ENCODE results near the gene FOXD1.
"Not testable (repeated sequence)": the region's sequence is repeated elsewhere in the genome, so short reads cannot be mapped to it uniquely, and the experiment has no call there.

FOXD1 gene

GRCh38 chr5:73415617-73416016 is 33.0 kb downstream of the FOXD1 start:
- no peak for DNase-seq (ENCODE audit: low read depth)
- no peak for TF ChIP-seq CTCF (IDR thresholded peaks at IDR 0.05; ENCODE audit: control insufficient read depth, extremely low read depth, insufficient read depth)
- H3K4me3 ChIP-seq (ENCODE audit: low read depth, low read length): no peak overlapping the region

DNA sequence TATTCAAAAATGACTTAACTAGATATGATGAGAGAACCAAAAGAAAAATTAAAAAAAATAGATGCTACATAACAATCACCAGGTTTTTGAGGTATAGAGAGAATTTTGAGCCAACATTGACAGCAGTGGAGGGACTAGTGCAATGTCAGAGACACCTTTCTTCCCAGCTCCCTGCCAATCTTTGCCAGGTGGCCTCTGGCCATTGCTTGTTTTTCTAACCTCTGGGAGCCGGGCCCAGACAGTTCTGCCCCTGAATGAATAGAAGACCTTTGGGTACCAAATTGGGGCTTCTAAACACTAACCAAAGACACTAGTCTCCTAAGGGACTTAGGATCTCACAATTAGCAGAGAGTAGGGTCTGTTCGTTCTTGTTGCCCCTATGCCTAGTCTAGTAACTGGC is 33.4 kb downstream of the FOXD1 start:
- TF ChIP-seq CTCF (IDR thresholded peaks at IDR 0.05; ENCODE audit: control insufficient read depth, extremely low read depth, insufficient read depth): no peak
- no peak overlapping the region for H3K4me3 ChIP-seq (ENCODE audit: low read depth, low read length)
- DNase-seq (ENCODE audit: low read depth): no peak

DNA sequence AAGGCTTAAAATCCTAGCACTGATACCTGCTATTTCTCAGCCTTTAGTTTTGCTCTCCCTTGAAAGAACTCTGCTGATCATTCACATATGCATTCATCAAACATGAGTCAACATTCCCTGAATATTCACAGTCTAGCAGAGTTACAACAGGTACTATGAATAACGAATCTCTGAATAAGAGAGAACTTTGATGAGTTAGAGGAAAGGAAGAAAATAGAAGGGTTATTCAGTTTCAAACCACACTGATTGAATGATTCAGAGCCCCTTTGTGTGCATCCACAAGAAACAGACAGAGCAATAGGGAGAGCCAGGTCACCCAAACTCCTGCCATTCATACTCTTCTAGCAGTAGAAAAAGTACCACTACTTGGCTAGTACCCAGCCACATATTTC is 36.0 kb downstream of the FOXD1 start:
- no peak for TF ChIP-seq CTCF (IDR thresholded peaks at IDR 0.05; ENCODE audit: control insufficient read depth, extremely low read depth, insufficient read depth)
- DNase-seq (ENCODE audit: low read depth): no peak
- no peak overlapping the region for H3K4me3 ChIP-seq (ENCODE audit: low read depth, low read length)

DNA sequence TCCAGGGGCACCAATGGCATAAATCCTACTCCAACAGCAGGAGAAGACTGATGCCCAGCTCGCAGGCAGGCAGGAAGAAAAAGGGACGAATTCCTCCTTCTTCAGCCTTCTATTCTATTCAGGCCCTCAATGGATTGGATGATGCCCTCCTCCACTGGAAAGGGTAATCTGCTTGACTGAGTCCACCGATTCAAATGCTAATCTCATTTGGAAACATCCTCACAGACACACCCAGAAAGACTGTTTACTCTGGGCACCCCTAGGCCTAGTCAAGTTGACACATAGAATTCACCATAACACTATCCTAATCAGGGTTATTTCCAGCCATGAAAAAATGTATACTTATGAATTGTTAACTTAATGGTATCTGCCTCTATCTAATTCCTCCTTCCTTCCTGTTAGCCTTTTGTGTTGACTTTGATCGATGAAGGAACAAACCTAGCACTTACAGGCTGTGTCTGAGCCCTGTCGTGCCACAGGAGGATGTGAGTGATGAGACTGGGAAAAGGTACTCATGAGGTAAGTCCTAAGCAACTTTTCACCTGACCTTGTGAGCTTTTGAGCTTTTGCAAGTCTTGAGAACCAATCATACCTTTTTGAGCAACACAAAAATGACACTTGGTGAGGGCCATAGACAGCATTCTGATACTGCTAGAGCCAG is 36.5 kb downstream of the FOXD1 start:
- H3K4me3 ChIP-seq (ENCODE audit: low read depth, low read length): no peak overlapping the region
- no peak for TF ChIP-seq CTCF (IDR thresholded peaks at IDR 0.05; ENCODE audit: control insufficient read depth, extremely low read depth, insufficient read depth)
- no peak for DNase-seq (ENCODE audit: low read depth)

DNA sequence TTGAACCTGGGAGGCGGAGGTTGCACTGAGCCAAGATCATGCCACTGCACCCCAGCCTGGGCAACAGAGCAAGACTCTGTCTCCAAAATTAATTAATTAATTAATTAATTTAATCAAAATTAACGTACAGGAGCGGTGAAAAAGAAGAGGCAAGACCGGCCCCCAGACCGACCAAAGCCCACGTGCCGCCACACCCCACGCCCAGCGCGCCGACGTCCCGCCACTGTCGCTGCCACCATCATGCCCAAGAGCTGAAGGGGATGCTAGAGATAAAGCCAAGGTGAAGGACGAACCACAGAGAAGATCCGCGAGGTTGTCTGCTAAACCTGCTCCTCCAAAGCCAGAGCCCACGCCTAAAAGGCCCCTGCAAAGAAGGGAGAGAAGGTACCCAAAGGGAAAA is 38.6 kb downstream of the FOXD1 start:
- DNase-seq (ENCODE audit: low read depth); H3K4me3 ChIP-seq (ENCODE audit: low read depth, low read length): not testable (repeated sequence)

GRCh38 chr5:73405691-73406090 is 42.9 kb downstream of the FOXD1 start:
- H3K4me3 ChIP-seq (ENCODE audit: low read depth, low read length): no peak overlapping the region
- no peak for TF ChIP-seq CTCF (IDR thresholded peaks at IDR 0.05; ENCODE audit: control insufficient read depth, extremely low read depth, insufficient read depth)
- DNase-seq (ENCODE audit: low read depth): no peak

- no peak for TF ChIP-seq CTCF (IDR thresholded peaks at IDR 0.05; ENCODE audit: control insufficient read depth, extremely low read depth, insufficient read depth)
- no peak for DNase-seq (ENCODE audit: low read depth)
- no peak overlapping the region for H3K4me3 ChIP-seq (ENCODE audit: low read depth, low read length)
These were observed 48.8 kb downstream of the FOXD1 start for GRCh38 chr5:73399775-73400174.

Measured in LNCaP clone FGC (cell line).